ENCODE results near the gene PRRG4.
"Not testable (repeated sequence)": the region's sequence is repeated elsewhere in the genome, so short reads cannot be mapped to it uniquely, and the experiment has no call there.

Gene PRRG4

DNA sequence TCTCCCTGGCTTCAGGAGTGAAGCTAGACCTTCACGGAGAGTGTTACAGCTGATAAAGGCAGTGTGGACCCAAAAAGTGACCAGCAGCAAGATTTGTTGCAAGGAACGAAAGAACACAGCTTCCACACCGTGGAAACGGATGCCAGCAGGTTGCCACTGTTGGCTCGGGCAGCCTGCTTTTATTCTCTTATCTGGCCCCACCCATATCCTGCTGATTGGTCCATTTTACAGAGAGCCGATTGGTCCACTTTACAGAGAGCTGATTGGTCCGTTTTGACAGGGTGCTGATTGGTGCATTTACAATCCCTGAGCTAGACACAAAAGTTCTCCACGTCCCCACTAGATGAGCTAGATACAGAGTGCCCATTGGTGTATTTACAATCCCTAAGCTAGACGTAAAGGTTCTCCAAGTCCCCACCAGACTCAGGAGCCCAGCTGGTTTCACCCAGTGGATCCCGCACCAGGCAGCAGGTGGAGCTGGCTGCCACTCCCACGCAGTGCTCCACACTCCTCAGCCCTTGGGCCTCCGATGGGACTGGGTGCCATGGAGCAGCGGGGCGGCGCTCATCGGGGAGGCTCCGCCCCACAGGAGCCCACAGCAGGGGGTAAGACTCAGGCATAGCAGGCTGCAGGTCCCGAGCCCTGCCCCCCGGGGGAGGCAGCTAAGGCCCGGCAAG lies 58.1 kb downstream of the PRRG4 start:
- not testable (repeated sequence) for FAIRE-seq

DNA sequence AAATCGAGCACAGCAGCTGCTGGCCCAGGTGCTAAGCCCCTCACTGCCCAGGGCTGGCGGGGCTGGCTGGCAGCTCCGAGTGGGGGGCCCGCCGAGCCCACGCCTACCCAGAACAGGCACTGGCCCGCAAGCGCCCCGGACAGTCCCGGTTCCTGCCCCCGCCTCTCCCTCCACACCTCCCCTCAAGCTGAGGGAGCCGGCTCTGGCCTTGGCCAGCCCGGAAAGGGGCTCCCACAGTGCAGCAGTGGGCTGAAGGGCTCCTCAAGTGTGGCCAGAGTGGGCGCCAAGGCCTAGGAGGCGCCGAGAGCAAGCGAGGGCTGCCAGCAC lies 58.6 kb downstream of the PRRG4 start:
- not testable (repeated sequence) for FAIRE-seq

DNA sequence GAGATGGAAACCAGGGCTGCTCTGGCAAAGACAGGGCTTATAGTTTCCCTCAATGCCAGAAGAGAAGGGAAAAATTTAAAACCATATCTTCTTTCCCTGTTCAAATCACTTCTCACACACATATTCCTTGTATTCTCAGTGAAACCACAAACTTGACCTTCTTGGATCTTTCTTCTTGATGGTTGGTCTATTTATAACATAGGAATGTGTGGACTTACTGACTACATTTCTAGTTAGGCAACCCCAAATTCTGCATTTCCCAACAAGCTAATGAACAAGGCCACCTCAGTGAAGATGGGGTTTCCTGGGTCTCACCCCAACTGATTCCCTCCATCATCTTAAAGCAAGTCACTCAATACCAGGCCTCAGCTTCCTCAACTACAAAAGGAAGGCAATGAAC lies 59.1 kb downstream of the PRRG4 start:
- FAIRE-seq = no peak

DNA sequence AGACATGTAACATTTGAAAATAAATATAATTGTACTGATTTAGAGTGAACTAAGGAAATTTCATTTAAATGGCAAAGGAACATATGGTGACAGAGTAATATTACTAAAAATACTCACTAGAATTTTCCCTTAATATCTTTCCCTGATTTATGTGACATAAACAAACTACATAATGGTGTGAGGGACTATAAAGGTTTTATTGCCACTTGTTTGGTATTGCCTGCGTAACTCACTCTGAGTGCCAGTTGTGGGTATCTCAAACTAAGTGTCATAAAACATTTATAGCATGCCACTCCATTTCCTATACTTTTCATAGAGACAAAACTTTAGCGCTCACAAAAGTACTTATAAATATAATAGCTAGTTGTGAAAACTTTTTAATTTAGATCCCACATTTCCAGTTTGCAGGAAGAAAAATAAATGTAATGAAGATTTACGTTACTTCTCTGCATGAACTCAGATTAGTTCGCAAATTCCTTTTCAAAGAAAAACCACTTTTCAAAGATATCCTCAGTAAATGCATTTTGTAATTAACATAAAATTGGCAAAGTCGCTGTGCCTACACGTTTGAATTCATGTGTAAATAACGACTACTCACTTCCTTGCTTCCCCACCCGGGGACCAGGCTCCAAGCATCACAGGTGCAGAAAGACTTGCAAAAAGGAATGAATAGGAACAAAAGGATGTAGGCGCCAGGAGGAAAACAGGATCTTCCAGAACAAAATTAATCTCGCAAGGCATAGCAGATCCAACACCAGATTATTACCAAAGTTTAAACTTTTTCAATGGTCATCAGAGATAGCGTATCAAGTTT lies 61.3 kb downstream of the PRRG4 start:
- FAIRE-seq = no peak

DNA sequence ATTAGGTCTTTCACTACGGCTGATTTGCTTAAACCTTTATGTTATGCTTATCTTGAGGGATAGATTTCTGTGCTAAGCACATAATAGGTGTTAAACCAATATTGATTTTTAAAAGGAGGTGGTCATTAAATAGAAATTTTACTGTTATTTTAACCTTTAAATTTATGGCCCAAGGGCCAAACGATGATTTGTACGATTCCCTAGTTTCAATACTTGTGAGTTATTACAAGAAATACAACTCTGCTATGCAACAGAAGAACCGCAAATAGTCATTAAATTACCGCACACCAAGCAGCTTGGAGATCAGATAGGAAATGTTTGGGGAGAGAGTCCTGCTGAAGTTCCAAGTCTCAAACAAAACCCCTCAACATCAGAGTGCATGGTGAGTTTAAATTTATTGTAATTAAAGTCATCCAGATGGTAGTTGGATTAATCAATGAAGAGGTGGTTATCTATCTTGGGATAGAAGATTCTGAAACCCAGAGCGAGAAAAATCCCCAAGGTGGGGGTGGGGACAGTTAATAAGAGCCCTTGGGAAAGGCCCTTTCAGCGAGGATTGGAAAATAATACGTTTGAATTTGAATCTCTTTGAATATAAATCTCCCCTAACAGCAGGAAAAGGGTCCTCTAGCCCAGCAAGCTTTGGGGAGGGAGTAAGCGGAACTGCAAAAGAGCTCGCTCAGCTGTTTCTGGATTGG lies 62.1 kb downstream of the PRRG4 start:
- no peak for FAIRE-seq

DNA sequence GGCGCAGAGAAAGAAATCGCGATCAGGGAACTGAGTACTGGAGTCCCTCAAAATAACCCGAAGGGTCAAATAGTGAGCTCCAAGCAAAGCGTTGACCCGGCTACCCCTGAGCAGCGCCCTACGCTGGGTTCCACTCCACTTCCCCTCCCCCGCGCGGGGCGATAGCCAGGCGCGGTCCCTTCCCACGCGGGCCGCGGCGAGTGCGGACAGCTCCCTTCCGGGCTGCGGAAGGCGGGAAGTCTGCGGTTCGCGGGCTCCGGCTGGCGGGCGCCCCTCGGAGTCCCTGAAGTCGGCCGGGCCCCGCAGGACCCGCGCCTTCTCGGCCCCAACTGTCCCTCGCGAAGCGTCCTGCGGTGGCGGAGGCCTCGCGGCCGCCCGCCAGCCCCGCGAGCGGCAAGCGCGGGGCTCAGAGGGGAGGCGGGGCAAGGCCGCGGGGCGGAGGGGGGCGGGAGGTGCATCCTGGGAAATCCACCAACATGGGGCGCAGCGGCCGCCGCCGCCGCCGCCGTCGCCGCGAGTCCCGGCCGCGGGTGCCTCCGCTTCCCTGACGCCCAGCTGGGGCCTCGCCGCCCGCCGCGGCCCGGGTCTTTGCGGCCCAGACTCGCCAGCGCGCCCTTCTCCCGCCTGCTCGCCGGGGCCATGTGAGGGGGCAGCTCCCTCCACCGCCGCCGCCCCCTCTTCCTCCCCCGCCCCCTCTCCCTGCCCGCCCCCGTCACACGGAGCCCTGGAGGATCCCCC lies 62.8 kb downstream of the PRRG4 start, which contains the start of gene QSER1:
TSS of gene QSER1 (plus strand) at position 457 of the 738 bp plus-strand sequence. CDS start 315 bp downstream, outside the sequence.
- FAIRE-seq = no peak

DNA sequence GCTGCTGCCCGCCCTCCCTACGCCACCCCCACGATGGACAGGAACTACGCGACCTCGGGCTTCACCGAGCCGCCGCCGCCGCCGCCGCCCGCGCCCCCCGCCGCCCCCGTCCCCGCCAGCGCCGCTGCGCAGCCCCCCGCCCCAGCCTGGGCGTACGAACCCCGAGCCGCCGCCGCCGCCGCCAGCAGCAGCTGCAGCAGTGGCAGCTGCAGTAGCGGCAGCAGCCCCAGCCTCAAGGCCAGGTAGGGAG lies 63.3 kb downstream of the PRRG4 start:
- no peak for FAIRE-seq

DNA sequence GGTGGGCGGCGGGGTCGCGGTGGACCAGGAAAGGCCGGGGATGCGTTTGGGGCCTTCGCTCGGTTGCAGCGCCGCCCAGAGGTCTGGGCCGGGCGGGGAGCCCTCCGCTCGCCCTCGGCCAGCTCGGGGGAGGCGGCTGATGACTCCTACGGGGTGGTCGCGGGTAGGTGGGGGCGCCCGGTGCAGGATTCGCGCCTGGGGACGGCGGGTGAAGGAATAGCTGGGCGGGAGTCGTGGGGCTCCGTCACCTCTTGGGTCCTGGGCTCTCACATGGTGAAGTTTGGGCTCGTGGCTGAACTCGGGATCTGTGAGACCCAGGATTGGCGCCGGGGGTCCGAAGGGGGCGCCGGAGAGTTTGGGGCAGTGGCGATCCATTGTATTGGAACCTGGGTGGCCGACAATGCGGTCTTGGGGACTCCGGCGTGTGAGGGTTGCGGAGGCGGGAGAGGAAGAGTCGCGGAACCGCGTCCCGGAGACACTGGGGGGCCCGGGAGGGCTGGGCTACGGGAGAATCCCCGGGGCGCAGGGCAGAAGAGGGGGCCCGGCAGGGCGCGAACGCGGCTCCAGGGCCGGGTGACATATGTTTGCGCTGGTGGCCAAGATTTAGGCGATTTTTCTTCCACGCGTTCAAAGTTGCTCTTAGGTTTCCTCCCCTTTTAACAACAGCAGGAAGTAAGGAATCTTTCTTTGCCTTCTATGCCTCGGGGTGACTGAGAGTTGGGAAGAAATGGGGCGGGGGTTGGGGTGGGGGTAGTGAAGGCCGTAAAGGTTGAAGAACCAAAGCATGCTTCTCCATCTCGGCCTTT lies 63.8 kb downstream of the PRRG4 start:
- no peak for FAIRE-seq

DNA sequence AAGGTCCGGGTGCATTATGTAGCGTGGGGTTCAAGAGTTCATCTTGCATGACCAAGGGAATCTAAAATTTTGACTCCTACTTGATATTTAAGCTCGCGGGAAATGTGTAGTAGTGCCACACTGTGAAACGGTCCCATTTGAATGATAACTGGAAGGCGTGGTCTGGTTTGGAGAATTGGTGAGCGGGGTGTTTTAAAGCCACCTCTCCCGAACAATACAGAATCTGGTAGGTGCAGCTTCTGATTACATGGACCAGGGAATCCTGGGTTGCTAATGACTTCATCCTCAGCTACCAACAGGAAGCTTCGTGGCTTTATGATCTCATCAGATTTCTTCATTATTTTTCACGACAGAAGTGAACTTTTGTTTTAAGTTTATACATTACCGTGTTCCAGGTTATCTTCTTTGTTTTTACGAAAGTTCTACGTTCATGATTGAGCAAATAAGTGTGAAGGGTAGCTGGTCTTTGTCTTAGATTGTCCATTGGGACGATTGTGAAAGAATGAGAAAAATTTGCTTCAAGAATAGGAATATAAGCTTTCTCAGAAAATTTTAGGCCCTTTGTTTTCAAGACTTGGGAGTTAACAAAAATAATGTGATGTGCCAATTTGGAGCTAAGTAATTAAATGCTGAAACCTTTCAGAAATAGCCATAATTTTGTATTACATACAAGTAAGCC lies 64.6 kb downstream of the PRRG4 start:
- FAIRE-seq = peak; percentile 98

DNA sequence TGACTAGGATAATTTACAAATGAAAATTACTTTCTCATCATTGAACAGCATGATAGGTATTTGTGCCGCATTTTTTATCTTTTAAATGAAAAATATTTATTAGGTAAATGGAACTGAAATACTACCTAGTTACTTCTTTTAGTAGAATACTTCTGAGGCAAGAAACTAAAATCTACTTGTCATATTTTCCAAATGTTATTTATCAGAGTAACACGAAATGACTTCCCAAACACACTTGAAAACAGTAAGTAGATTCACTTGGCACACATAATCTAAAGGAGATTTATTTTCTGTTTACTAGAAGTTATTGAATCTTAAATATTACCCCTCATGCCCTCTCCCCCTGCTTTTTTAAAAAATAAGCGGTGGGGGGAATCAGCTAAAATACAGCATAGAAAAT lies 65.2 kb downstream of the PRRG4 start:
- peak; percentile 34 for FAIRE-seq

DNA sequence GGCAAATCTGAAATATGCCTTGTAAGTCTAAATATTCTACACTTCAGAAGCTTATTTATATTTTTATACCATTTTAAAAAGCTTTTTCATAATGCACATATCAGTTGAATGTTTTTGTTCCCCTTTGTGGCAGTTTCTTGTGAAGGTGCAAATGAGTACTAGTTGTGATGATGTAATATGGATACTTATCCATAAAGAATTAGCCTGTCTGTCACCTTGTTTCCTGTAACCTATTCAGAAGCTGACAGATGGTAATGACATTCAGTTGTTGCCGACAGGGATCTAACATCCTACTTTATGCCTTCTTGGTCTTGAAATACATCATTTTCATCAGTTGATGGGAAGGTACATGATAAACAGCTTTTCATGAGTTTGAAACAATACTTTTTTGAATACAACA lies 65.7 kb downstream of the PRRG4 start:
- FAIRE-seq = no peak

DNA sequence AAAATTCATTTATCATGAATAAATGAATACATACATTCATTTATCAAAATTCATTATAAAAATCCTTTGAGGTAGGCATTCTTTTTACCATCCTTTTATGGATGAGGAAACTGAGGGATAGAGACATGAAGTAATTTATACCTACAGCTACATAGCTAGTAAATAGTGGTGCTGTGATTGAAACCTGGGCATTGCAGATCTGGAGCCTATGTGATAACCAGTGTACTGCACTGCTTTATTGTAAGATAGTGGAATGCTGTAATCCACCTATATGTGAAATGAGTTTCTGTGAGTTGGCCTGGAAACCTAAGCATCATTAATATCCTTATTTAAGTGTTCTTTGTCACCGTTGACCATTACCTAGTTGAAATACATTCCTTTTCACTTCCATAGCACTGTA lies 67.4 kb downstream of the PRRG4 start:
- FAIRE-seq = no peak

DNA sequence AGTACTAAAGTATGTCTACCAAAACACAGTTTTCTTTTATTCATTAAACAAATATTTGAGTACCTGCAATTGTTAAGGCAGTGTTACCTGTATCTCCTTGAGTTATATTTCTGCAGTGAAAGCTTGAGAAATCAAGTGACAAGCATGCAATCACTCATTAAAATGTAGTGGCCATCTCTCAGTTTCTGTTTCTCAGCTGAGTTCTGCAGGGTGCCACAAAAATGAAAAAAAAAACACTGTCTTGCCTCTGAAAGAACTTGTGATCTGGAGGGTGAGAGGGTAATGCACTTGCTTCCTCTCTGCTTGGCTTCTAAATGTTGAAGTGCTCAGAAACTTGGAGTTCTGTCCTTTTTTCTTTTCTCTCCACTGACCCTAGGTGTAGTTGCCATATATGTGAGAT lies 69.7 kb downstream of the PRRG4 start:
- no peak for FAIRE-seq

DNA sequence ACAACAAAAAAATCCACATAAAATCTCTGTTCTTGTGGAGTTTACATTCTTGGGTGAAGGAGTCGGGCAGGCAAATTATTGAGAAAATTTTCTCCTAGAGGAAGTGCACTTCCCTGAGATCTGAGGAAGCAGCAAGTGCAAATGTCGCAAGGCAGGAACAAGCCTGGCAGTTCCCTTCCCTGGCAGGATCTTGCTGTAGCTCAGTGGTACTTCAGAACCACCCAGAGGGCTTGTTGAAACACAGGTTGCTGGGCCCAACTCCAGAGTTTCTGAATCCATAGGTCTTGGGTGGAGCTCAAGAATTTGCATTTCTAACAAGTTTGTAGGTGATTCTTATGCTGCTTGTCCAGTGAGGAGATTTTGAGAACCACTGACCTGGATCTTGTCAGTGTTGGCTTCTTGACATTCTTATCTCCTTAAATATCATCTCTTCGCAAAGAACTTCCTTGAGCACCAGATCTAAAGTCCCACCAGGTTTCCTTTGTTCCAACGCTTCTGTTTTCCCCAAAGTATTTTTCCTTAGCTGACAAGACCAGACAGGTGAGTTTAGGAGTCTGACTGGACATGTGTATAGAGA lies 72.5 kb downstream of the PRRG4 start:
- FAIRE-seq = no peak

DNA sequence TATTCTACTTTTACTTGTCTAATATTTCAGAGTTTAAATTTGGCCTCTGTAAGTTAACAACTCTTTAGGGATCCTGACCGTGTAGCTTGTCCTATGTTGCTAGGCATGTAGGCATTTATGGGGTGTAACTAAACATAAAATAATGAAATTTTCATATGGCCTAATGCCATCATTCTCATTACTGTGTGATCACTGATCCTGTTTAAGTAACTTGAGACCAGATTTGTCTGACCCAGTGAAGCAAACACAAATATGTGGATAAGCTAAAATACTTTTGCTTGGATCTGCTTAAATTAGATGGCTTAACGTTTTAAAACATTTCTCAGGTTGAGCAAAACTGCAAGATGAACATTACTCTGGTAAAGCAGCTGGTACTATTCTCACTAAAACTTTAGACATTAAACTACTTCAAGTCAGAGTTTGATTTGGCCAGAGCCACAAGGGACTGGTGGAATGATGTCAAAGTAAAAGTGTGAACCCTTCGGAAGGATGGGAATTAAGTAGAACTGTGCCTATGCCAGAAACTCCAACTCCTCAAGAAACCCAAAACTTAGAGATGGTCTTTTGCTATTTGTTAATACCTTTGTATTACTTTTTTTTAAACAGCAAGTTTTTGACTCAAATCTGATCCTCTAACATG lies 75.4 kb downstream of the PRRG4 start:
- no peak for FAIRE-seq

All from G401.6 (cell line).